NB4 (cell line): Measurements from ENCODE around the gene FAM200A.
"Not testable (repeated sequence)": the region's sequence is repeated elsewhere in the genome, so short reads cannot be mapped to it uniquely, and the experiment has no call there.

Experiments
- DNase-seq: peaks from one replicate; pipeline ENCODE4 v3.0.0; 2010; ENCODE audit warnings: low read depth
- H3K4me3 ChIP-seq: one replicate; pipeline ENCODE4 v1.5.1; 2011; ENCODE audit warnings: mild to moderate bottlenecking, low read depth, low read length, moderate library complexity
- MYC ChIP-seq: IDR thresholded peaks from 2 replicates; pipeline ENCODE4 v1.6.1; 2011; ENCODE audit warnings: low read depth, low read length
- POLR2A ChIP-seq: IDR thresholded peaks from 2 replicates; pipeline ENCODE4 v1.6.1; 2011; ENCODE audit warnings: mild to moderate bottlenecking; ENCODE audit not compliant: insufficient read length; ENCODE audit errors: extremely low read depth
- TF ChIP-seq, protein P1 (sequence below): IDR thresholded peaks from 2 replicates; pipeline ENCODE4 v1.6.1; 2011; ENCODE audit warnings: low read depth, low read length
- TF ChIP-seq, protein P2 (sequence below): IDR thresholded peaks from one replicate; pipeline ENCODE4 v1.5.1; 2012; ENCODE audit warnings: low read depth, low read length

Gene FAM200A

DNA sequence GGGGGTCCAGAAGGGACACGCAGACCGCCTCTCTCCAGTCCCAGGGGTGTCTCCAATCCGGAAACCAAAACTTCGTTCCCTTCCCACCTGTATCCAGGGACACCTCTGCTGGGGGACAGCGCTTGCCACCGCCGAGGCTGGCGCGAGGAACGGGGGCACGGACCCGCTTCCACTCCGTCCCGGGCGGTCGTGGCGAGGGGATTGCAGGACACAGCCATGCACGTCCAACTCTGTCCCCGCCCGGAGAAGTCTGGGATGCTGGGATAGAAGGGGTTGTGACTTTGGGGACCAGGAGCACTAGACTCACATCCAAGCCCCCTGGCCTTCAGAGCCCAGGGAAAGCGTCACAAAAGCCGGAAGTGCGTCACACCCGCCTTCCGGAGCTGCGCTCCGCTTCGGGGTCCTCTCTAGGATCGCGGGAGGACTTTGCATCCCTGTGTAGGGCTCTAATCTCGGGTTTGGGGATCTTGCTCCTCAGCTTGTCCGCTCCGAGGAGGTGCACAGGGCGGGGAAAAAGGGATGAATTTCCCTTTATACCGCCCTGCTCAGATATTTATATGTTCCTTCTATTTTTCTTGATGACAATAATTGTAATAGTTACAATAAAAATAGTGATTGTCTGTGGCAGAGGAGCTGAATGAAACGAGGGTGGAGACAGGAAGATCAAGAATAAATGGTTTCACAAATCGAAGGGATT lies at the start of gene FAM200A:
Gene FAM200A (minus strand): TSS at position 348 of the 697 bp plus-strand sequence. CDS start 3,707 bp downstream, outside the sequence.
- peak within 1 kb of the TSS; percentile 92 for H3K4me3 ChIP-seq
- TF ChIP-seq POLR2A: peak; percentile 97
- TF ChIP-seq, protein P1, sequence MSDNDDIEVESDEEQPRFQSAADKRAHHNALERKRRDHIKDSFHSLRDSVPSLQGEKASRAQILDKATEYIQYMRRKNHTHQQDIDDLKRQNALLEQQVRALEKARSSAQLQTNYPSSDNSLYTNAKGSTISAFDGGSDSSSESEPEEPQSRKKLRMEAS: peak; percentile 66; the same call in 1 of the 2 replicates
- TF ChIP-seq, protein P2, sequence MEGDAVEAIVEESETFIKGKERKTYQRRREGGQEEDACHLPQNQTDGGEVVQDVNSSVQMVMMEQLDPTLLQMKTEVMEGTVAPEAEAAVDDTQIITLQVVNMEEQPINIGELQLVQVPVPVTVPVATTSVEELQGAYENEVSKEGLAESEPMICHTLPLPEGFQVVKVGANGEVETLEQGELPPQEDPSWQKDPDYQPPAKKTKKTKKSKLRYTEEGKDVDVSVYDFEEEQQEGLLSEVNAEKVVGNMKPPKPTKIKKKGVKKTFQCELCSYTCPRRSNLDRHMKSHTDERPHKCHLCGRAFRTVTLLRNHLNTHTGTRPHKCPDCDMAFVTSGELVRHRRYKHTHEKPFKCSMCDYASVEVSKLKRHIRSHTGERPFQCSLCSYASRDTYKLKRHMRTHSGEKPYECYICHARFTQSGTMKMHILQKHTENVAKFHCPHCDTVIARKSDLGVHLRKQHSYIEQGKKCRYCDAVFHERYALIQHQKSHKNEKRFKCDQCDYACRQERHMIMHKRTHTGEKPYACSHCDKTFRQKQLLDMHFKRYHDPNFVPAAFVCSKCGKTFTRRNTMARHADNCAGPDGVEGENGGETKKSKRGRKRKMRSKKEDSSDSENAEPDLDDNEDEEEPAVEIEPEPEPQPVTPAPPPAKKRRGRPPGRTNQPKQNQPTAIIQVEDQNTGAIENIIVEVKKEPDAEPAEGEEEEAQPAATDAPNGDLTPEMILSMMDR: no peak
- TF ChIP-seq MYC: peak; percentile 77
- peak; percentile 96 for DNase-seq

GRCh38 chr7:99599836-99600235 lies 47.9 kb upstream of the FAM200A start:
- TF ChIP-seq POLR2A: no peak
- no peak overlapping the region for H3K4me3 ChIP-seq
- DNase-seq: no peak

DNA sequence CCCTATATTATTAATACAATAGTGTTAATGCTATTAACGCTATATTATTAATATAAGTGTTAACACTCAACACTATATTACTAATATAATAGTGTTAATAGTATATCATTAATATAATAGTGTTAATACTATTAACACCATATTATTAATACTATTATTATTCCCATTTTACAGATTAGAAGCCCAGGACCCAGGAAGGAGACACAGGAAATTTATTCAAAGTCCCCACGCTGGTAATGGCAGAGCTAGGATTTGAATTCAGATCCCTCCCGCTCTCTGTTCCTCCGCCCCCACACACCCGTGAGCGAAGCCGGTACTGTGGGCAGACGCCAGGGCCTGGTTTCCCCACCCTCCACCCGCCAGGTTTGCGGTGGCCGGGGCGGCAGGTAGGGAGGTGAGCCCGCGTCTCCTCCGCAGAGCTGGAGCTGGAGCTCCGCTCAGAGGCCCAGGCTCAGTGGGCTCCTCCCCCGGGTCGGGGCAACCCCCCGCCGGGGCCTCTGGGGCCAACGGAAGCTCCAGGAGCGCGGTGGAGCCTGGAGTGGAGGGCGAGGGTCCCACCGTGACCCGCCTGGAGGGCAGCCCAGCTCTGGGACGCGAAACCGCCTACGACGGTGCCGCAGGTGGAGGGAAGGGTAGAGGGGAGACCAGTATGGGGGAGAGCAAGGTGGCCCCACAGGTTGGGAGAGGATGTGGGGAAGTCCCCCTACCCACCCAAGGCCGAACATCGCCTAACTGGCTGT lies 46.0 kb upstream of the FAM200A start, which contains the start of gene TMEM225B:
Gene TMEM225B (plus strand): TSS at position 506 of the 740 bp plus-strand sequence. CDS start 6,122 bp downstream, outside the sequence.
- no peak for DNase-seq
- no peak within 1 kb of the TSS for H3K4me3 ChIP-seq
- TF ChIP-seq POLR2A (no peak), MYC (no peak)
- TF ChIP-seq, protein P2: no peak

DNA sequence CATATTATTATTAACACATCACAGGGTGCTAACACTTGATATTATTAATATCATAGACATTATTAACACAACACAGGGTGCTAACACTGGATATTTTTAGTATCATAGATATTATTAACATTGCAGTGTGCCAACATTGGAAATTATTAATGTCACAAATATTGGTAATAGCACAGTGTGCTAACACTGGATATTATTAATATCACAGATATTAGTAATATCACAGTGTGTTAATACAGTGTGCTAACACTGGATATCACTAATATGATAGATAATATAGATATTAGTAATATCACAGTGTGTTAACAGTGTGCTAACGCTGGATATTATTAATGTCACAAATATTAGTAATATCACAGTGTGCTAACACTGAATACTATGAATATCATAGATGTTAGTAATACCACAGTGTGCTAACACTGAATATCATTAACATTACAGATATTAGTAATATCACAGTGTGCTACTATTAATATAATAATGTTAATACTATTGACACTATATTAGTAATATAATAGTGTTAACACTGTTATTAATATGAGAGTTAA lies 44.6 kb upstream of the FAM200A start:
- DNase-seq: no peak
- TF ChIP-seq, protein P2: no peak
- TF ChIP-seq MYC: no peak
- TF ChIP-seq, protein P1: no peak
- TF ChIP-seq POLR2A: no peak
- no peak overlapping the region for H3K4me3 ChIP-seq

- DNase-seq: no peak
- TF ChIP-seq, protein P2: no peak
- TF ChIP-seq POLR2A (no peak), MYC (no peak)
- TF ChIP-seq, protein P1: no peak
- no peak overlapping the region for H3K4me3 ChIP-seq
These were observed 43.2 kb upstream of the FAM200A start for GRCh38 chr7:99594948-99595745.

DNA sequence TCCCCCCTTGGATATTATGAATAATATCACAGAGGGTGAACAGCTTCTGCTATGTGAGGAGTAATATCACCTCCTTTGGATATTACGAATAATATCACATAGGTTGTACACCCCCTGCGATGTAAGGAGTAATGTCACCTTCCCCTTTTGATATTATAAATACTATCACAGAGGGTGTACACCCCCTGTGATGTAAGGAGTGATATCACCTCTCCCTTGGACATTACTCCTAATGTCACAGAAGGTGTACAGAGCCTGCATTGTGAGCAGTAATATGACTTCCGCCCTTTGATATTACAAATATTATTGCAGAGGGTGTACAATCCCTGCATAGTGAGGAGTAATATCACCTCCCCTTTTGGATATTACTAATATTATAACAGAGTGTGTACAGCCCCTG lies 37.0 kb upstream of the FAM200A start:
- DNase-seq: no peak
- no peak overlapping the region for H3K4me3 ChIP-seq
- TF ChIP-seq, protein P2: no peak
- TF ChIP-seq POLR2A: no peak
- TF ChIP-seq MYC: no peak
- TF ChIP-seq, protein P1: no peak

GRCh38 chr7:99580778-99581332 lies 28.9 kb upstream of the FAM200A start:
- not testable (repeated sequence) for DNase-seq, H3K4me3 ChIP-seq
